Measurements from ENCODE around the gene NEK1.

Gene NEK1

DNA sequence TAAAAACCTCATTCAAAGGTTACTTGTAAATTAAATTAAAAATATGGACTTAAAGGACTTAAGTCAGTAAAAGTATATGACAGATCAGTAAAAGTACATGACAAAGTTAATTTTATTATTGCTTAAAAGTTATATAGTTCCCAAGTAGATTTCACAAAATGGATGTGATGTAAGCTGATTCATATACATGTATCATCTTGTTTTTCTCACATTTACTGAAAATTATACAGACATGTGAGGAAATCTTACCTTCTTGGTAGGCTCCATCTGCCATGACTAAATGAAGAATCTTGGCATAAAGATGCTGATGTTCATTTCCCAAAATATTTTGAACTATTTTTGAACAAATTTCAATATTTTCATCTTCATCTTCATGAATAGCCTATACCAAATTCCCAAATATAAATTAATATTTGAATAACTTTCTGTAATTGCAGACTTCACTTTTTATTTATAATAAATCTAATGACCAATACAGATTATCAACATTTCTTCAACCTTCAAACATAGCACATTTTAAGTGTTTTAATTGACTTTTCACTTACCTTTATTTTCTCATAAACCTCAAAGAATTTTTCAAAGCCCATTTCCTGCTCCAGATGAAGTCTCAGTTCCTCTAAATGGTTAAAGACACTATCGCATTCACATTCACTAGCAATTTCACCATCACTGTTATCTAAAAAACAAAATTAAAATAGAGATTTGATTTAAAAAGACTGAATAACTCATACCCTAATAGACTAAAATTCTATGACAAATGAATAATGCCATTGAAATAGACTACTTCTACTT is 212.2 kb downstream of the NEK1 start:
- no peaks in the 10 kb centered on the region for H3K4me1 Mint-ChIP-seq
- no peaks in the 10 kb centered on the region for H3K27me3 Mint-ChIP-seq (ENCODE audit: low read depth, poor library complexity)
- H3K27ac Mint-ChIP-seq, result no peak overlapping the region
- DNase-seq, result no peak
- no peak overlapping the region for H3K4me3 Mint-ChIP-seq
- no peaks in the 10 kb centered on the region for H3K9me3 Mint-ChIP-seq
- H3K36me3 Mint-ChIP-seq (ENCODE audit: low read depth), result peaks cover 15% of the 10 kb centered on the region
- TF ChIP-seq, protein P1, sequence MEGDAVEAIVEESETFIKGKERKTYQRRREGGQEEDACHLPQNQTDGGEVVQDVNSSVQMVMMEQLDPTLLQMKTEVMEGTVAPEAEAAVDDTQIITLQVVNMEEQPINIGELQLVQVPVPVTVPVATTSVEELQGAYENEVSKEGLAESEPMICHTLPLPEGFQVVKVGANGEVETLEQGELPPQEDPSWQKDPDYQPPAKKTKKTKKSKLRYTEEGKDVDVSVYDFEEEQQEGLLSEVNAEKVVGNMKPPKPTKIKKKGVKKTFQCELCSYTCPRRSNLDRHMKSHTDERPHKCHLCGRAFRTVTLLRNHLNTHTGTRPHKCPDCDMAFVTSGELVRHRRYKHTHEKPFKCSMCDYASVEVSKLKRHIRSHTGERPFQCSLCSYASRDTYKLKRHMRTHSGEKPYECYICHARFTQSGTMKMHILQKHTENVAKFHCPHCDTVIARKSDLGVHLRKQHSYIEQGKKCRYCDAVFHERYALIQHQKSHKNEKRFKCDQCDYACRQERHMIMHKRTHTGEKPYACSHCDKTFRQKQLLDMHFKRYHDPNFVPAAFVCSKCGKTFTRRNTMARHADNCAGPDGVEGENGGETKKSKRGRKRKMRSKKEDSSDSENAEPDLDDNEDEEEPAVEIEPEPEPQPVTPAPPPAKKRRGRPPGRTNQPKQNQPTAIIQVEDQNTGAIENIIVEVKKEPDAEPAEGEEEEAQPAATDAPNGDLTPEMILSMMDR (IDR thresholded peaks at IDR 0.05), result no peak

- no peak for DNase-seq
- no peaks in the 10 kb centered on the region for H3K4me1 Mint-ChIP-seq
- peaks cover 15% of the 10 kb centered on the region for H3K36me3 Mint-ChIP-seq (ENCODE audit: low read depth)
- no peaks in the 10 kb centered on the region for H3K9me3 Mint-ChIP-seq
- H3K27ac Mint-ChIP-seq, result no peak overlapping the region
- H3K27me3 Mint-ChIP-seq (ENCODE audit: low read depth, poor library complexity), result no peaks in the 10 kb centered on the region
- TF ChIP-seq, protein P1 (IDR thresholded peaks at IDR 0.05), result no peak
- no peak overlapping the region for H3K4me3 Mint-ChIP-seq
These were observed 214.1 kb downstream of the NEK1 start for GRCh38 chr4:169398316-169398715.

DNA sequence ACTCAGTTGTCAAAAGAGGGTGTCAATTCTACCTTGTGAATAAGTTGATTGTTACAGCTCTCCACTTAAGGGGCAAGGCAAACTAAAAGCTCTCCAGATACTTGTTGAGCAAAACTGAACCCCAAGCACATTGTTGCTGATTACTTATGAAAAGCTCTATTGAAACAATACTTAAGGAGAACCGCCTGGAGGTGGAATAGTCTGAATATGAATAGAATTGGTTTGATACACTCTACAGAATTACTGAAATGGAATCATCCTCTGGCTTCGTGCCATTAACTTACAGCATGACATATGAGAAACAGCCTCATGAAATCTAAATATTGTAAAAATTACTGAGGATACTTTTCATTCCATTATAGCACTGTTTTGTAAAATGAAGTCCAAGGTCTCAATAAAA is 214.6 kb downstream of the NEK1 start:
- Mint-ChIP-seq H3K27me3 (ENCODE audit: low read depth, poor library complexity) (no peaks in the 10 kb centered on the region), H3K4me1 (no peaks in the 10 kb centered on the region), H3K4me3 (no peak overlapping the region), H3K27ac (no peak overlapping the region), H3K9me3 (no peaks in the 10 kb centered on the region), H3K36me3 (ENCODE audit: low read depth) (peaks cover 15% of the 10 kb centered on the region)
- TF ChIP-seq, protein P1 (IDR thresholded peaks at IDR 0.05), result no peak
- DNase-seq, result no peak

DNA sequence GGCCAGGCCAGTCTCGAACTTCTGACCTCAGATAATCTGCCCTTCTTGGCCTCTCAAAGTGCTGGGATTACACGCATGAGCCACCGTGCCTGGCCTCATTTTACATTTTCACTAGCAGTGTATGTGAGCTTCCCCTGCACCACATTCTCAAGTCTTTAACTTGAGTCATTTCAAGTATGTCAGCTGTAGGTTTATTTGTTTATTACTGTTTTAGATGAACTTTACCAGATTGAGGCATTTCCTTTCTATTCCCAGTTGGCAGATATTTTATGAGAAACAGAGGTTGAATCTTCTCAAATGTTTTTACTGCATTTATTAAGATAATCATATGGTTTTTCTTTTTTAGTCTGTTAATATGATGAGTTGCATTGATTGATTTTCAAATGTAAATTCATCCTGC is 227.0 kb downstream of the NEK1 start:
- DNase-seq, result no peak
- Mint-ChIP-seq H3K9me3 (peaks cover 22% of the 10 kb centered on the region), H3K27ac (no peak overlapping the region), H3K36me3 (ENCODE audit: low read depth) (no peaks in the 10 kb centered on the region), H3K4me3 (no peak overlapping the region), H3K27me3 (ENCODE audit: low read depth, poor library complexity) (peaks cover 3% of the 10 kb centered on the region), H3K4me1 (no peaks in the 10 kb centered on the region)
- TF ChIP-seq, protein P1 (IDR thresholded peaks at IDR 0.05), result no peak

DNA sequence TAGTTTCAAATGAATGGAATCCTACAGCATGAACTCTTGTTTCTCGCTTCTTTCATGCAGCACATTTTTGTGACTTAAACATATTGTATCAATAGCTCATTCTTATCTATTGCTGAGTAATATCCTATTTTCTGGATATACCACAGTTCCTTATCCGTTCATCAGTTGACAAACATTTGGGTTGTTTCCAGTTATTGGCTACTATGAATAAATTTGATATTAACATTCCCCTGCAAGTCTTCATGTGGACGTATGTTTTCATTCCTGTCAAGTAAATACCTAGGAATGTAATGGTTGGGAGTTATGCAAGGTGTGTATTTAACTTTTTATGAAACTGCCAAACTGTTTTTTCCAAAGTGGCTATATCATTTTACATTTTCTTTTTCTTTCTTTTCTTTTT is 227.6 kb downstream of the NEK1 start:
- H3K27me3 Mint-ChIP-seq (ENCODE audit: low read depth, poor library complexity), result peaks cover 3% of the 10 kb centered on the region
- no peak for DNase-seq
- peaks cover 28% of the 10 kb centered on the region for H3K9me3 Mint-ChIP-seq
- H3K36me3 Mint-ChIP-seq (ENCODE audit: low read depth), result no peaks in the 10 kb centered on the region
- no peaks in the 10 kb centered on the region for H3K4me1 Mint-ChIP-seq
- H3K27ac Mint-ChIP-seq, result no peak overlapping the region
- TF ChIP-seq, protein P1 (IDR thresholded peaks at IDR 0.05), result no peak
- H3K4me3 Mint-ChIP-seq, result no peak overlapping the region

DNA sequence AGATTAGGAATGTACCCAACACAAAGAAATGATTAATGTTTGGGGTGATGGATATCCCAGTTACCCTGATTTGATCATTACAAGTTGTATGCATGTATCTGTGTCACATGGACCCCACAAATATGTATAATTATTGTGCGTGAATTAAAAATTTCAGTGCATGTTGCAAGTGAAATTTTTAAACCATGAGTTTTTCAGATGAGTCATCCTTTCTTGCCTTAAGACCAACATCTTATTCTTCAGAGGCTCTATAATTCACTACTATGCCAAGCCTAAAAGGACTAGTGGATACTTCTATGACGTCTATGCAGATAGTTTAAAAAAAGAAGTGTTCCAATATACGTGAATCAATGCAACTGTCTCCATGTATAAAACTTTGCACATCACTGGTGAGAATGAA is 228.7 kb downstream of the NEK1 start:
- H3K4me3 Mint-ChIP-seq, result no peak overlapping the region
- H3K9me3 Mint-ChIP-seq, result peaks cover 39% of the 10 kb centered on the region
- DNase-seq, result no peak
- H3K27ac Mint-ChIP-seq, result no peak overlapping the region
- H3K27me3 Mint-ChIP-seq (ENCODE audit: low read depth, poor library complexity), result peaks cover 3% of the 10 kb centered on the region
- TF ChIP-seq, protein P1 (IDR thresholded peaks at IDR 0.05), result no peak
- H3K36me3 Mint-ChIP-seq (ENCODE audit: low read depth), result no peaks in the 10 kb centered on the region
- H3K4me1 Mint-ChIP-seq, result no peaks in the 10 kb centered on the region
